Measurements from ENCODE around the gene BTBD16.

Gene BTBD16

DNA sequence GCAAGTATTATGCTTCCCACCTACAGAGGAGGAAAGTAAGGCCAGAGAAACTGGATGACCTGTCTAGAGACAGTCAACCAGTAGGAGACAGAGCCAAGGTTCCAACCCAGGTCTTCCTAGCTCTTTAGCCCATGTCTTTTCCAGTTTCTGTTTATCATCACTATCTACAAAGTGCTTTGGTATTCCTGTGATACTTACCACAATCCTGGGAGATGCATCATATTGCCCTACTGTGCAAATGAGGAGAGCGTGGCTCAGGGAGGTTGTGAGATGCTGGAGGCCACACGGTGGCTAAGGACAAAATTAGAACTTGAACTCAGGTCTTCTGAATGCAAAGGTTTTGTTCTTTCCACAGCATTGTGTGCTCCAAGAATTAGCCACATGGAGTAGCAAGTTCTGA lies 92.2 kb downstream of the BTBD16 start:
- no peak for DNase-seq (ENCODE audit: low read depth in 3 of 3, low spot score in 1 of 3)

DNA sequence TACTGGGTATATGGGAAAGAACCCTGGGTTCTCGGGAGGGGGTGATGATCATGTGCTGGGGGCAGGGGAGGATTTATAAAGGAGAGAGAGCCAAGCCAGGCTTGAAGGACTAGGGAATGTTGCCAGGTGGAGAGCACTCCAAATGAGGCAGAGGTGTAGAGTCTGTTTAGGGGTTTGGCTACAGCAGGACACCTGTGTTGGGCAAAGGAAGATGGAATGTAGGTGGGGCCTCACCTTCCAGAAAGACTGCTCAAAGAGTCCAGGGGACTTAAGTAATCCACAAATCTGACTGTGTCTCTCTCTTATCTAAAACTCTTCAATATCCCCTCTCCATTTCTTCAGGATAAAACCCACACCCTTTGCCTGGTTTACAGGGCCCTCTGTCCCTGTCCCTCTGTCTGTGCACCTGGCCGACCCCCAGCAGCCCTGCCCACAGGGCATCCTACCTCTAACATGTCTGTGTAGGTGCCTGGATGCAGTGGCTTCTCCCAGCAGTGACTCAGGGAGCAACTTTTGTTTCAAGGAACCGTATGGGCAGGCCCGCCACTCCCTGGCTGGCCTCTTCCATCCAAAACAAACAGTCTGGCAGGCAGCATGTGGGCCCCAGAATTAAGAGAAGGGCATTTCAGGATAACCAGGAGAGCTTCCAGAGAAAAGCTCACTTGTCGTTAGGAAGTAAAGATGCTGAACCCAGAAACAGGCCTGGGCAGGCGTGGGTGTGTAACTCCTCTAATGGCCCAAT lies 92.8 kb downstream of the BTBD16 start:
- DNase-seq (ENCODE audit: low read depth in 3 of 3, low spot score in 1 of 3): no peak

DNA sequence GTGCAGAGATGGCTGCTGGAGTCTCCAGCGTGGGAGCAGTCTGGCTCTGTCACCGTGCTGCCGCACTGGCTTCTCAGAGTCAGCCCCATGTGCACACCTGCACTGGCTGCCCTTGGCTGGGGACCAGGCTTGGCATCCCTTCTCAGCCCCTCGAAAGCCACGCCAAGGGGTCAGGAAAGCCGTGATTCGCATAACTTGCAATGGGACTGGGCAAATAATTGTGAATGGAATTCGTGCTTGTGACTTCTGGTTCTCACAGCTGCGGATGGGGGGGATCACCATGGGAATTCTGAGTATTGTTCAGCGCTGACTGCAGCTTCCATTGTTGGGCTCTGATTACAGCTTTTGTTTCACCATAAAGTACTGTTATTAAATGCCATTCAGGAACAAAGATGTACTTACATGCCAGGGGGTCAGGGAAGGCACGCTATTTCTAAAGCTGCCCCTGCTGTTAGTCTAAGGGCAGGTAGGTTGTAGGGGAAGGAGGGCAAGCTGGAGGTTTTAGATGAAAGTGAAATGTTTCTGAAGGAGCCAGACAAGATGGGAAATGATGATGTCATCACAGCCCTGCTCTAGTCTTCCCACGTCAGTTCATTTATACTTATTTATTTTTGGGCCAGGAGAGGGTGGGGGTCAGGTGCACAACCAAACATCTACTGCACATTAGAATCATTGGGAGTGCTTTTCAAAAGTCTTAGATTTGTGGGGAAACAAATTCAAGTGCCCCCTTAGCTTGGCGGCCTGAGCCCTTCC lies 97.6 kb downstream of the BTBD16 start:
- no peak for DNase-seq (ENCODE audit: low read depth in 3 of 3, low spot score in 1 of 3)

DNA sequence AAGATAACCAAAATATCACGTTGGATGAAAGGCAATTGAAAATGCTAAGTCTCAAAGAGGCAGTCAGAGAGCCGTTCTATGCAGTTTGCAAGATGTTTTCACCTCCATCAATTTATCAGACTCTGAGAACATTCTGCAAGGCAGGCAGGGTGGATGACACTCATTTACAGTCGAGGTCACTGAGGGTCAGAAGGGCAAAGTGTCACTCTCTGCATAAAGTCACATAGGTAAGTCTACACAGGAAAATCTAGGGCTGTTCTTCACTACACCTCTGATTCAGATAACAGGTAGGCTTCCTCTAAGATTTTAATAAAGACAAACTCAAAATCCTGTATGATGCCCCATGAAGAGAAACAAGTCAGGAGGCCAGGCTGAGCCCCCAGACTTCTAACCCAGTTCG lies 102.0 kb downstream of the BTBD16 start:
- no peak for DNase-seq (ENCODE audit: low read depth in 3 of 3, low spot score in 1 of 3)

DNA sequence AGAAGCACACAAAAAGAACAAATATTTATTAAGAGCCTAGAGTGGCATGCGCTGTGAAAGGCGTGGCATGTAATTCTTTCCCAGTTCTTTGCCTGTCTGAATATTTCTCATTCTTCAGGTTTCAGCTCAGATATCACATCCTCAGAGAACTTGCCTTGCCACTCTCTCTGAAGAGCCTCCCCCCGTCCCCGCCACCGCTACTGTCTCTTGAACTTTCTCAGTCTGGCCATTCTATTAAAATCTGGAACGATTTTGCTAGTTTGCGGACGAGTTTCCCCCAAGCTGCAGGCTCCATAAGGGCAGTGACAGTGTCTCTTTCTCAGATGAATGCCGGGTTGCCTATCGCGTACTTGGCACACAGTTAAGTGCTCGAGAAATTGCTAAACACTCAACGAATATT lies 102.6 kb downstream of the BTBD16 start:
- DNase-seq (ENCODE audit: low read depth in 3 of 3, low spot score in 1 of 3): no peak

DNA sequence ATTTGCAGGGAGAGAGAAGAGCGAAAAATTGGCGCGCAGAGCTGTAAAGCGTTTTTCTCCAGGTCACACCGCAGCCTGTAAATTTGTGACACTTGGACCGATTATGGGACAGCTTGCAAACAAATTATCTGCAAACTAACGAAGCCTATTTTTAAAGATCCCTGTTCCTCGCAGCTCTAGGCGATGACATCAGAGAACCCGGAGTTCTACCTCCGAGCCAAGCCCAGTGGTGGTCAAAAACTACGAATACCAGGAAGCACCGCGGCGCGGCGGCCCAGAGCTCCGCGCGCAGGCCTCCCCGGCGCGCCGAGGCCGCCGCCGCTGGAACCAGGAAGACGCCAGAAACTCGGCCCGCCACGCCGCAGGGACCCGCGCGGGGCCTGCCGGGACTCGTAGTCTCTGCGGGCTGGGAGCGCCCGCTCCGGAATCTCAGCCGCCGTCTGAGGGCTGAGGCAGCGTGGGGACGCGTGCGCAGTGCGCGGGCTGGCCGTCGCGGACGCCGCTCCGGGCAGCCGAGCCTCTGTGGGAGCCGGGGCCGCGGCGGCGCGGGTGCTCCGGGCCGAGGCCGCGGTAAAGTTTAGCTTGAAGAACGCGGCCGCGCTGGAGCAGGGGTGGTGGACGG lies 103.3 kb downstream of the BTBD16 start, which contains the start of gene PLEKHA1:
PLEKHA1 (plus strand) TSS at position 472 of the 622 bp plus-strand sequence. CDS start 18,493 bp downstream, outside the sequence.
- DNase-seq (ENCODE audit: low read depth in 3 of 3, low spot score in 1 of 3): peak; percentile 72 to 88 (median 87)

DNA sequence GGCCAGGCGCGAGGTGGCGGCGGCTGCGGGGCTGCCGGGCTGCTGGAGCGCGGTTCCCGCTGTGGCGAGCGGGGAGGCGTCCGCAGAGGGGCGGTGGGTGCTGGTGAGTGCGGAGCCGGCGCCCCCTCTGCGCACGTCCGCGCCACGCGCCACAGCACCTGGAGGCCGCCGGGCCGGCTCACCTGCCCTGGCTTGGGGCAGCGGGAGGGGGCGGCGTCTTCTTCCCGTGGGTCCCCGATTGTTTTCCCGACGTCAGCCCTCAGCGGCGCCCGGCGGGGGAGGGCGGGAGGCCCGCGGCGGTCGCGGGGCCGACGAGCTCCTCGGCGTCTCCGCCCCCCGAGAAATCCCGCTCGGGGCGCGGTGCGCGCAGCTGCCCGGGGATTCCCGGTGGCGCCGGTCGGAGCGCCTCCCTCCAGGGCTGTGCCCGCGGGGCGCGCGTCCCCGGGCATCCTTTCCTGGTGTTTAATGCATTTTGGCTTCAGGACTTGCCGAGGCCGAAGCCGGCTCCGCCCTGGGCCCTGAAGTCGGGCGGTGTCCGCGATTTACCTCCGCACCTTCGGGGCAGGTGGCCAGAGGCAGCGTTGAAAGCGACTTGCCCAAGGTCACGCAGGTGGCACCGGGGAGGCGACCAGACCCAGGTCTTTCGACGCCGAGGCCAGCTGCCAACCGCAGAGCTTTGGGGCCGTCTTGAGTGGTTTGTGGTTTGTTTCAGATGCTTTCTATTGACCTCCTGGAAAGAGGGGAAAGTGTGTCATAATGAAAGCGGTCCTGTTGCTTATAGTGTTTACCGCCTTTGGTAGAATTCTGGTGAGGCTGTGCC lies 104.0 kb downstream of the BTBD16 start:
- DNase-seq (ENCODE audit: low read depth in 3 of 3, low spot score in 1 of 3): peak; percentile 38 to 63 (median 59)

DNA sequence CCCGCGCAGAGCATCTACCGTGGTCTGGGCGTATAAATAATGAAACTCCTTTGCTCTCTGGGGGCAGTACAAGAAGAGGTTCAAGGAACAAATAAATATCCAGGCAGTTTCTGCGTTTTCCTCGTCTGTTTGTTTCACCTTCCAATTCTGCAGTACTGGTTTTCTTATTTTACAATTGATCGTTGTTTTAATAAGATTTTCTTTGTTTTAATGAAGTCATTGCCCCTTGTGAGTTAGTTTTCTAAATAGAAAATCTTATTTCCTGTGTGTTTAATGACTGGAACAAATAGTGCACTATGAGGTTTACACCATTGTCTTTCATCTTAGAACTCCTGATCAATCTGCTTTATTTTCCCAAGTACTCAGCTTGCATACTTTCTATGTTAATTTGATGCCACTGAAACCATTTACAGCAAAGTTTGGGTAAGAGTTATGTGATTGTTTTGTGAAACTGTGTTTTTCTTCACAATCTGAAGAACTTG lies 104.6 kb downstream of the BTBD16 start:
- DNase-seq (ENCODE audit: low read depth in 3 of 3, low spot score in 1 of 3): no peak

DNA sequence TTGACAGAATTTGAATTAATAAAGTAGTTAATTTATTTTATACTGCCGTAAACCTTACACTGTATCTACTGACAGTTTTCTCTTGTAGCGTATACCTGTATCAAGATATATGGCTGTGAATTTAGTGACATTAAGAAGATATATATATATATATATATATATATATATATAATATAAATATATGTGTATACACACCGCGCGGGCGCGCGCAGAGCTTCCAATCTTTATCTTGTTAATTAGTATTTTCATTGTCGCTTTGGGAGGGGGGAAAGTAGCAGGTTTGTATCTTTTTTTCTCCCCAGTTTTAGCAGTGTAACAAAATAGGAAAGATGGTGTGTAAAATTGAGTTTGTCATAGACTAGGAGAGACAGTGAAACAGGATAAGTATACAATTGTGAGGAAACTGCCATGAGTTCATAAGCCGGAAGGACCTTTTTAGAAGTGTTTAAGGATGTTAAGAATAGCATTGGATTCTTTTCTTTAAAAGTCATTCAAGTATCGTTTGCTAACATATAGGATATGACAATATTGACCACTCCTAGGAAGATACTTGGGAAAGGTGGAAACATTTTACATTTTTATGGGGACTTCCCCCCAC lies 105.4 kb downstream of the BTBD16 start:
- DNase-seq (ENCODE audit: low read depth in 3 of 3, low spot score in 1 of 3): no peak

DNA sequence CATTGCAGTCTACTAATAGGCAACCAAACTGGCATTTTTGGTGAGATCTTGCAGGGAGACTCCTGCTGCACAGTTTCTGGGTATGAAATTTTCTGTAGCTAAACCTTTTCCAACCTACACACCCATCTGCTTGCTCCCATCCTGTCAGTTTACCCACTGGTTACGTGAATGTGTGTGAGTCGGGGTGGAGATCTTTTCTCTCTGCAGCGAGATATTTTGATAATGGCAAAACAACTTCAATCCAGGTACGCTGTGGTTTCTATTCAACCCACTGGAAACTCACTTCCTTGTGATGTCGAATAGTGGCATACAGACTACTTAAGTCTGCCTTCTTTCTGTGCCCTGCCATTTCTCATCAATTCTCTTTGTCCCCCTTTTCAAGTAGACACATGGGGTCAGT lies 107.9 kb downstream of the BTBD16 start:
- no peak for DNase-seq (ENCODE audit: low read depth in 3 of 3, low spot score in 1 of 3)

DNA sequence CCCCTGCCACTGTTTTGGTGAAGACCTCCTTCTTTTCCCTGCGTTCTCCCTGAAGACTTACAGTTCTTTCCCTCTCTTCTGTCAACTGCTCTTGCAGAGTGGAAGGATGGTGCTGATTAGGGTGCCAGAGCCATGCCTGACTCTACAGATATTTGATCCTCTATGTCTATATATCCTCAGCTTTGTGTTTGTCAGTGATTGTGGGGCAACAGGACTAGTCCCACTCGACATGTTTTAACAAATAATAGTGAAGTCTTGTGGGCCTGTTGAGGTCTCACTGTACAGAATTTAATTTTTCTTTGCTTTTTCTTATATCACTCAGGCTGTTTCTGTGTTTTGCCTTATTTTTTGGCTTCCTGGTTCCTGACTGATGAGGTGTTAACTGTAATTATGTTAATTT lies 108.4 kb downstream of the BTBD16 start:
- DNase-seq (ENCODE audit: low read depth in 3 of 3, low spot score in 1 of 3): no peak

DNA sequence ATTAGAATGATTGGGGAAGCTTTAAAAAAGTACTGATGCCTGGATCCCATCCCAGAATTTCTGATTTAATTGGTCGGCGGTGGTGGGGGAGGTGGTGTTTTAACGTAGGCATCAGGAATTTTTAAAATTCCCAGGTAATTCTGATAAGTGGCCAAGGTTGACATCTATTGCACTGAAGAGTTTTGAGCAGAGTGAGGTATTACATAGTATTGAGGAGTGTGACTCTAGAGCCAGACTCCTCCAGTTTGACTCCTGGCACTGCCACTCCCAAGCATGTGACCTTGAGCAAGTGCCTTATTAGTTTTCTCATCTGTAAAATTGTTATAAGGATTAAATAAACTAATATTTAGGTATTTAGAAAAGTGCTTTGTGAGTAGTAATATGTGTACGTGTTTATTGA lies 109.6 kb downstream of the BTBD16 start:
- no peak for DNase-seq (ENCODE audit: low read depth in 3 of 3, low spot score in 1 of 3)

DNA sequence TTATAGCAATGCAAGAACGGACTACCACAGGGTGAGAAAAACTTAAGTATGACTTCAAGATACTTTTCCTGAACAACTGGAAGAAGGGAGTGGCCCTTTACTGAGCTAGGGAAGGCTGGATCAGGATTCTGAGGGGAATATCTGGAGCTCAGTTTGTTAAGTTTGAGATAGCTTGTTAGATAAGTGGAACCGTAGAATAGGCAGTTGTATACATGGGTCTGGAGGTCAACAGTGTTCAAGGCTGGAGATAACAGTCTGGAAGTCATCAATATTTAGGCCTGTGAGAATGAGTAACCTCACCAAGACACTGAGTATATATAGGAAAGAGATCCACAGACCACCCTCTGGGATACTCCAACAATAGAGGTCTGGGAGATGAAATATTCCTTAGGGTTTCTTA lies 110.6 kb downstream of the BTBD16 start:
- DNase-seq (ENCODE audit: low read depth in 3 of 3, low spot score in 1 of 3): no peak

DNA sequence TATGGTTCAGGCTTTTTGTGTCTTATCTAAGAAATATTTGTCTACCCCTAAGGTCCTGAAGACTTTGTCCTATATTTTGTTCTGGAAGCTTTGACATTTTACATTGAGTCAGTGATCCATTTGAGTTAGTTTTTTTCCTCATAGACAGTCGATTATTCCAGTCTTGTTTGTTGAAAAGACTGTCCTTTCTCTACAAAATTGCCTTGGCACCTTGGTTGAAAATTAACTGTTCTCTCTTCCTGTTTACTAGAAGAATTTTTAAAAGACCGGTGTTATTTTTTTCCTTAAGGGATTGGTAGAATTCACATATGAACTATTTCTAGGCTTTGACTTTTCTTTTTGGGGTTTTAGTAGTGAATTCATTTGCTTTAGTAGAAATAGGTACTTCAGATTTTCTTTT lies 115.4 kb downstream of the BTBD16 start:
- no peak for DNase-seq (ENCODE audit: low read depth in 3 of 3, low spot score in 1 of 3)

DNA sequence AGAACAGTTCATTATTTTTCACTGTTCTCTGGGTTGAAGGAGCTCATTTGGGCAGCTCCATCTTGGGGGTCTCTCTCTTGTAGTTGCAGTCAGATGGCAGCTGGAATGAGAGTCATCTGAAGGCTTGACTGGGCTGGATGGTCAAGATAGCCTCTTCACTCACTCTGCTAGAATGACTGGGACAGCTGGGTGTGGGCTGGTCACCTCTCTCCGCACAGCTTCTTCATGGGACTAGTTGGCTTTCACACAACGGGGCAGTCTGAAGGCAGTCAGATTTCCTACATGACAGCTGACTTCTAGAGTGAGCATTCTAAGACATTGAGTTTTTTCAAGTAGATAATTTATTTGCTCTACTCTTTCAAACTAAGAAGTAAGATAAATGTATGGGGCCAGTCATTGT lies 116.5 kb downstream of the BTBD16 start:
- DNase-seq (ENCODE audit: low read depth in 3 of 3, low spot score in 1 of 3): no peak
